ENCODE results near the gene ADD3. TPM values are rescaled to one million over a fixed set of nuclear protein-coding genes. Genes with fewer than 3 reads are reported as not detected.

The ADD3 gene
- total and polyA plus RNA-seq, 2 donors (not counting 3 experiments of a cell fraction or from before 2014, with no cell fraction given): 14.9 to 55.2 TPM

DNA sequence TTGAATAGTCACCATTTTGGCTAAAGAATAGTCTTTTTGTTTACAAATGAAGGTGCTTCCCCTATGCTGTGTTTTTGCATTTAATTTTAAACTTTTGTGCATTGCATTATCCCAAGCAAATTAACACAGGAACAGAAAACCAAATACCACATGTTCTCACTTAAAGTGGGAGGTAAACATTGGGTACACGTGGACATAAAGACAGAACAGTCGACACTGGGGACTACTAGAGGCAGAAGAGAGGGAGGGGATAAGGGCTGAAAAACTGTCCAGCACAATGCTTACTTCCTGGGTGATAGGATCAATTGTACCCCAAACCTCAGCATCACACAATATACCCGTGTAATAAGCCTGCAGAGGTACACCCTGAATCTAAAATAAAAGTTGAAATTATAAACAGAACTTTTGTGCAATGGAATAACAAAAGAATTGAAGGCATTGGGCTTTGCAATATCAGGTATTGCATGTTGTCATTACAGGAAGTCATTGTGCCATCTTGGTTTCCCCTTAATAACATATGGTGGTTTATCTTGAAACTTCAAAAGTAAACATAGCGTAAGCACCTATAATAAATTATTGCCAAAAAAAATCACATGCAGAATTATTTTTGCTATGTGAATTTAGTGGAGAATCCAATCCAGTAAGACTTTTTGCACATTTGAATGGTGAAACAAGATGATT, 16.1 kb downstream of the ADD3 start:
- DNase-seq (ENCODE audit: low read depth, low spot score) (no peak), FAIRE-seq (no peak)
- ChIA-PET CTCF (no interaction called here), POLR2A (no interaction called here)
- intact Hi-C loops (cut with micrococcal nuclease): no loop called here
- Histone ChIP-seq H3K36me3 (ENCODE audit: control insufficient read depth in 2 of 2, extremely low read depth in 1 of 2, insufficient read depth in 2 of 2, low read length in 2 of 2) (no peaks in the 10 kb centered on the region), H3K79me2 (ENCODE audit: control insufficient read depth, insufficient read depth, low read length) (peaks cover 7% of the 10 kb centered on the region), H2AFZ (ENCODE audit: low read depth, low read length) (no peak overlapping the region), H3K9me3 (replicated peaks; ENCODE audit: control insufficient read depth, insufficient read depth, low read length) (no peaks in the 10 kb centered on the region), H3K4me2 (ENCODE audit: insufficient read depth, low read length) (no peak overlapping the region), H4K20me1 (replicated peaks; ENCODE audit: control insufficient read depth, extremely low read depth, insufficient read depth, low read length) (no peaks in the 10 kb centered on the region), H3K9me1 (replicated peaks; ENCODE audit: control insufficient read depth, extremely low read depth, insufficient read depth, low read length) (no peaks in the 10 kb centered on the region), H3K27me3 (ENCODE audit: control insufficient read depth in 2 of 2, insufficient read depth in 2 of 2, low read length in 2 of 2) (no peaks in the 10 kb centered on the region), H3K4me3 (replicated peaks in 1 of 3; ENCODE audit: insufficient read depth in 1 of 3, low read depth in 1 of 3, low read length in 3 of 3) (no peak overlapping the region), H3K9ac (replicated peaks; ENCODE audit: extremely low read depth, insufficient read depth, low read length) (no peak overlapping the region), H3K27ac (ENCODE audit: insufficient read depth, low read depth, low read length) (no peak overlapping the region), H3K4me1 (ENCODE audit: control insufficient read depth, extremely low read depth, insufficient read depth, low read length) (no peaks in the 10 kb centered on the region)
- dilution Hi-C loops (cut with MboI; ENCODE audit: extremely low pct_ligation_motif_present, low sequenced_read_pairs): no loop called here
- TF ChIP-seq MYC (IDR thresholded peaks at IDR 0.05; ENCODE audit: low read depth, low read length) (no peak), POLR2A (IDR thresholded peaks at IDR 0.05; ENCODE audit: low read depth, low read length) (no peak)
- TF ChIP-seq, protein P1, sequence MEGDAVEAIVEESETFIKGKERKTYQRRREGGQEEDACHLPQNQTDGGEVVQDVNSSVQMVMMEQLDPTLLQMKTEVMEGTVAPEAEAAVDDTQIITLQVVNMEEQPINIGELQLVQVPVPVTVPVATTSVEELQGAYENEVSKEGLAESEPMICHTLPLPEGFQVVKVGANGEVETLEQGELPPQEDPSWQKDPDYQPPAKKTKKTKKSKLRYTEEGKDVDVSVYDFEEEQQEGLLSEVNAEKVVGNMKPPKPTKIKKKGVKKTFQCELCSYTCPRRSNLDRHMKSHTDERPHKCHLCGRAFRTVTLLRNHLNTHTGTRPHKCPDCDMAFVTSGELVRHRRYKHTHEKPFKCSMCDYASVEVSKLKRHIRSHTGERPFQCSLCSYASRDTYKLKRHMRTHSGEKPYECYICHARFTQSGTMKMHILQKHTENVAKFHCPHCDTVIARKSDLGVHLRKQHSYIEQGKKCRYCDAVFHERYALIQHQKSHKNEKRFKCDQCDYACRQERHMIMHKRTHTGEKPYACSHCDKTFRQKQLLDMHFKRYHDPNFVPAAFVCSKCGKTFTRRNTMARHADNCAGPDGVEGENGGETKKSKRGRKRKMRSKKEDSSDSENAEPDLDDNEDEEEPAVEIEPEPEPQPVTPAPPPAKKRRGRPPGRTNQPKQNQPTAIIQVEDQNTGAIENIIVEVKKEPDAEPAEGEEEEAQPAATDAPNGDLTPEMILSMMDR (IDR thresholded peaks at IDR 0.05; ENCODE audit: extremely low read depth in 1 of 2, insufficient read depth in 1 of 2, low read depth in 1 of 2, low read length in 2 of 2): no peak
- no TSS peak for BruUV-seq (replicated peaks)

DNA sequence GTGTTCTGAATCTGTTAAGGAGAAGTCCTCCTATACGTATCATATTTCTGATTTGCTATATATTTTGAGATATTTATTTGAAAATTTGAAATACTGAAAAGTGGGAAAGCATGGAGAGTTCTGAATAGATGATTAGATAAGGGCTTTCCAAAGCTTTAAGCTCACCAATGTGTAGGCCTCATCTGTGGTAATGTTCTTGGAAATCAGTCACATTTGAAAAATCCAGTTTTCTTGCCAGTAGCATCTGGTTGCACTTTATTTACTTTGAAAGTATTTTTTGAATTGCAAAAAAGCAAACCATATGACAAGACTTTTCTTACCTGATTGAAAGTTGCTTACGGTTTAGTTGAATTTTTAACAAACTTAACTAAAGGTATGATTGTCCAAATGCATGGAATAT, 21.7 kb downstream of the ADD3 start:
- no TSS peak for BruUV-seq (replicated peaks)
- FAIRE-seq: no peak
- Histone ChIP-seq H3K27ac (ENCODE audit: insufficient read depth, low read depth, low read length) (no peak overlapping the region), H3K79me2 (ENCODE audit: control insufficient read depth, insufficient read depth, low read length) (peaks cover 2% of the 10 kb centered on the region), H2AFZ (ENCODE audit: low read depth, low read length) (no peak overlapping the region), H3K4me3 (replicated peaks in 1 of 3; ENCODE audit: insufficient read depth in 1 of 3, low read depth in 1 of 3, low read length in 3 of 3) (no peak overlapping the region), H3K9ac (replicated peaks; ENCODE audit: extremely low read depth, insufficient read depth, low read length) (no peak overlapping the region), H3K9me3 (replicated peaks; ENCODE audit: control insufficient read depth, insufficient read depth, low read length) (no peaks in the 10 kb centered on the region), H4K20me1 (replicated peaks; ENCODE audit: control insufficient read depth, extremely low read depth, insufficient read depth, low read length) (no peaks in the 10 kb centered on the region), H3K36me3 (ENCODE audit: control insufficient read depth in 2 of 2, extremely low read depth in 1 of 2, insufficient read depth in 2 of 2, low read length in 2 of 2) (no peaks in the 10 kb centered on the region), H3K9me1 (replicated peaks; ENCODE audit: control insufficient read depth, extremely low read depth, insufficient read depth, low read length) (no peaks in the 10 kb centered on the region), H3K27me3 (ENCODE audit: control insufficient read depth in 2 of 2, insufficient read depth in 2 of 2, low read length in 2 of 2) (no peaks in the 10 kb centered on the region), H3K4me1 (ENCODE audit: control insufficient read depth, extremely low read depth, insufficient read depth, low read length) (peaks cover 6% of the 10 kb centered on the region), H3K4me2 (ENCODE audit: insufficient read depth, low read length) (no peak overlapping the region)
- dilution Hi-C loops (cut with MboI; ENCODE audit: extremely low pct_ligation_motif_present, low sequenced_read_pairs) (no loop called here), intact Hi-C loops (cut with micrococcal nuclease) (no loop called here)
- CTCF ChIA-PET: no interaction called here
- no peak for DNase-seq (ENCODE audit: low read depth, low spot score)
- POLR2A ChIA-PET: no interaction called here
- TF ChIP-seq MYC (IDR thresholded peaks at IDR 0.05; ENCODE audit: low read depth, low read length) (no peak), GATA2 (IDR thresholded peaks at IDR 0.05; ENCODE audit: insufficient read depth, insufficient read length, low read depth, low read length) (no peak), FOS (IDR thresholded peaks at IDR 0.05; ENCODE audit: borderline replicate concordance, insufficient read depth, low read length) (no peak), POLR2A (IDR thresholded peaks at IDR 0.05; ENCODE audit: low read depth, low read length) (no peak), EZH2 (IDR thresholded peaks at IDR 0.05; ENCODE audit: borderline replicate concordance, low read depth, low read length, severe bottlenecking) (no peak), MAX (IDR thresholded peaks at IDR 0.05; ENCODE audit: insufficient read depth, insufficient read length) (no peak), JUN (IDR thresholded peaks at IDR 0.05; ENCODE audit: borderline replicate concordance, insufficient read depth, insufficient read length, low read depth) (no peak), POLR2AphosphoS5 (IDR thresholded peaks at IDR 0.05; ENCODE audit: insufficient read depth, low read depth, low read length) (no peak)
- TF ChIP-seq, protein P1 (IDR thresholded peaks at IDR 0.05; ENCODE audit: extremely low read depth in 1 of 2, insufficient read depth in 1 of 2, low read depth in 1 of 2, low read length in 2 of 2): no peak
